K562 (cell line): ENCODE measurements around the gene TAS1R3. TPM values are rescaled to one million over a fixed set of nuclear protein-coding genes. Genes with fewer than 3 reads are reported as not detected.

Experiments used
- ATAC-seq: fragments of 200-7000 bp; cut with Tn5 transposase; 3 replicates; pipeline ENCODE4 v1.9.1; 2020; ENCODE audit warnings: moderate library complexity
- BruUV-seq: library from RNA; stranded (reverse); fragments of 400-500 nt; replicated peaks from 2 replicates; lab custom pipeline; 2021; lab: Mats Ljungman, UMichigan
- CTCF ChIA-PET: fragments of 300-600 bp; formaldehyde crosslinking; extraction: SDS; loops from one replicate; lab custom pipeline; 2021; ENCODE audit warnings: low intra/inter-chr PET ratio; lab: Yijun Ruan, JAX
- POLR2A ChIA-PET: fragments of 300-600, 350-650 bp; sonication (Branson Sonifier 250); formaldehyde crosslinking; extraction: SDS; loops from one replicate; lab custom pipeline; 2021; ENCODE audit warnings: antibody characterized with exemption, inconsistent platforms; lab: Yijun Ruan, JAX
- DNase-seq, 4 experiments: peaks; one replicate each; pipeline versions ENCODE4 v3.0.0 to v3.0.0-alpha.2; 2011 to 2018; ENCODE audit warnings: low spot score in 3 of 4, mixed read lengths in 3 of 4; ENCODE audit errors: extremely low read depth in 1 of 4
- FAIRE-seq: peaks from 2 replicates; lab custom pipeline; 2011; peaks lifted over from hg19 to GRCh38; lab: Jason Lieb, UNC
- H2AFZ ChIP-seq: 2 replicates; pipeline ENCODE4 v1.6.0; 2011; ENCODE audit warnings: low read depth, low read length, control low read depth, inconsistent platforms
- H3K27ac ChIP-seq: fragments of 200-600 bp; 3 replicates; pipeline ENCODE4 v1.8.0; 2011; ENCODE audit warnings: low read depth, mild to moderate bottlenecking, control low read depth, inconsistent platforms, low read length, moderate library complexity, mixed read lengths; ENCODE audit errors: extremely low read depth
- H3K27me3 ChIP-seq, 2 experiments: fragments of 300-600 bp in 1 of 2; 2 replicates in 1 of 2; 3 replicates in 1 of 2; pipeline versions ENCODE4 v1.6.0 to v1.8.0; 2011; ENCODE audit warnings: inconsistent platforms in 2 of 2, low read length in 2 of 2, mild to moderate bottlenecking in 1 of 2, mixed read lengths in 1 of 2, moderate library complexity in 1 of 2; ENCODE audit not compliant: control insufficient read depth in 2 of 2, insufficient read depth in 2 of 2
- H3K36me3 ChIP-seq: fragments of 300-600 bp; 3 replicates; pipeline ENCODE4 v1.8.0; 2011; ENCODE audit warnings: mild to moderate bottlenecking, low read length, inconsistent platforms; ENCODE audit not compliant: control insufficient read depth, insufficient read depth
- H3K4me1 ChIP-seq, 2 experiments: fragments of 200-600 bp in 1 of 2; replicated peaks in 1 of 2; 2 replicates in 1 of 2; 3 replicates in 1 of 2; pipeline versions ENCODE4 v1.5.1 to v1.8.0; 2011; ENCODE audit warnings: inconsistent platforms in 2 of 2, low read length in 2 of 2, mild to moderate bottlenecking in 1 of 2, mixed read lengths in 1 of 2, moderate library complexity in 1 of 2; ENCODE audit not compliant: control insufficient read depth in 2 of 2, insufficient read depth in 2 of 2
- H3K4me2 ChIP-seq: 2 replicates; pipeline ENCODE4 v1.6.1; 2011; ENCODE audit warnings: low read length, control low read depth, inconsistent platforms, mixed read lengths; ENCODE audit not compliant: insufficient read depth
- H3K4me3 ChIP-seq: fragments of 200-600 bp; sonication (generic), shearing (Covaris generic); 2 replicates; pipeline ENCODE4 v1.5.1; 2016; ENCODE audit warnings: control low read depth, inconsistent platforms
- H3K79me2 ChIP-seq: fragments of 200-600 bp; 3 replicates; pipeline ENCODE4 v1.8.0; 2011; ENCODE audit warnings: low read length, inconsistent platforms; ENCODE audit not compliant: control insufficient read depth, insufficient read depth
- H3K9ac ChIP-seq, 2 experiments: 2 replicates each; pipeline versions ENCODE4 v1.6.0 to v1.6.1; 2011; ENCODE audit warnings: low read depth in 2 of 2, low read length in 2 of 2, control low read depth in 1 of 2, inconsistent platforms in 1 of 2, mild to moderate bottlenecking in 1 of 2, mixed read lengths in 1 of 2; ENCODE audit not compliant: insufficient read depth in 1 of 2
- H3K9me1 ChIP-seq: one replicate; pipeline ENCODE4 v1.6.0; 2011; ENCODE audit warnings: inconsistent platforms, mild to moderate bottlenecking, low read length, moderate library complexity; ENCODE audit not compliant: control insufficient read depth, insufficient read depth
- H3K9me3 ChIP-seq: replicated peaks from 2 replicates; pipeline ENCODE4 v1.5.1; 2011; ENCODE audit warnings: low read depth, low read length, inconsistent platforms; ENCODE audit not compliant: control insufficient read depth, insufficient read depth
- H4K20me1 ChIP-seq: replicated peaks from 2 replicates; pipeline ENCODE4 v1.6.1; 2011; ENCODE audit warnings: low read length, inconsistent platforms, mixed read lengths; ENCODE audit not compliant: control insufficient read depth, insufficient read depth
- ATF7 ChIP-seq: fragments of 450-650 bp; IDR thresholded peaks from 2 replicates; pipeline ENCODE4 v1.7.1; 2014; ENCODE audit warnings: mild to moderate bottlenecking, moderate library complexity
- ETV1 ChIP-seq: fragments of 450-650 bp; conservative IDR thresholded peaks from 2 replicates; pipeline ENCODE4 v1.6.1; 2016; ENCODE audit warnings: missing genetic modification characterization, control low read depth, low read depth, missing compliant biosample characterization
- GABPA ChIP-seq: fragments of 200-800 bp; sonication (Bioruptor generic); conservative IDR thresholded peaks from 2 replicates; pipeline ENCODE4 v1.6.1; 2016; ENCODE audit warnings: low read depth, missing genetic modification characterization, missing compliant biosample characterization
- NFIC ChIP-seq: fragments of 450-650 bp; IDR thresholded peaks from 2 replicates; pipeline ENCODE4 v1.6.1; 2017; ENCODE audit warnings: mild to moderate bottlenecking, inconsistent platforms
- SMARCA4 ChIP-seq: fragments of 450-650 bp; IDR thresholded peaks from 2 replicates; pipeline ENCODE4 v1.6.1; 2016
- SMARCE1 ChIP-seq: fragments of 450-650 bp; IDR thresholded peaks from 2 replicates; pipeline ENCODE4 v1.7.1; 2016; ENCODE audit warnings: mild to moderate bottlenecking
- TEAD1 ChIP-seq, 2 experiments: fragments of 450-650 bp in 1 of 2; sonication (generic) in 1 of 2; formaldehyde crosslinking; IDR thresholded peaks; 2 replicates each; pipeline versions ENCODE4 v1.4.0 to v1.8.0; 2020 to 2022; ENCODE audit warnings: mild to moderate bottlenecking in 2 of 2, missing genetic modification reagents in 1 of 2
- TRIM24 ChIP-seq, 2 experiments: fragments of 450-650 bp; IDR thresholded peaks; 2 replicates each; pipeline ENCODE4 v1.6.1; 2016
- ZBED1 ChIP-seq: IDR thresholded peaks from 2 replicates; pipeline ENCODE4 v1.6.1; 2014
- ZHX1 ChIP-seq: fragments of 150-350 bp; conservative IDR thresholded peaks from 2 replicates; pipeline ENCODE4 v1.6.1; 2014; ENCODE audit warnings: low read length
- ZNF174 ChIP-seq: fragments of 250-450 bp; sonication (Bioruptor Pico); IDR thresholded peaks from 2 replicates; pipeline ENCODE4 v1.4.0; 2020; ENCODE audit warnings: mild to moderate bottlenecking
- WGBS: fragments of 100-300 bp; shearing (Covaris generic); methylation state at CpG from one replicate; pipeline ENCODE4 v1.1.6; 2016; ENCODE audit warnings: low coverage, mixed read lengths; ENCODE audit not compliant: insufficient coverage; ENCODE audit errors: missing lambda C conversion rate; 5-methylcytosine and 5-hydroxymethylcytosine counted together
- in situ Hi-C: fragments of 300-500 bp; cut with MboI; formaldehyde crosslinking; loops from 4 replicates; pipeline ENCODE4 v1.15.0; 2018; ENCODE audit warnings: inconsistent platforms, mixed read lengths
- intact Hi-C: fragments of 100-400 bp; cut with micrococcal nuclease; formaldehyde crosslinking; loops from 2 replicates; pipeline ENCODE4 v1.14.2; 2022
- polyA plus RNA-seq, 8 experiments: library from polyadenylated mRNA; depleted of rRNA in 4 of 8; stranded (reverse) in 5 of 8; unstranded in 3 of 8; fragments of >200 nt; fragmentation: Nextera tagmentation in 2 of 8; fragmentation: Illumina TruSeq in 1 of 8; extraction: Ambion mirVana in 2 of 8; extraction: Trizol in 1 of 8; gene quantifications; 2 replicates each; pipeline versions ENCODE4 v1.2.1 to v1.2.3, GENCODE V29; 2011 to 2014; ENCODE audit warnings: inconsistent platforms in 1 of 8, missing spikeins in 1 of 8
- total RNA-seq, 7 experiments: library from RNA; depleted of rRNA in 6 of 7; stranded (reverse); fragments of >200 nt in 6 of 7; fragmentation: Illumina TruSeq in 2 of 7; extraction: Trizol in 2 of 7; gene quantifications; 2 replicates each; pipeline versions ENCODE4 v1.2.1 to v1.2.3, GENCODE V29; 2011 to 2021; ENCODE audit warnings: low replicate concordance in 1 of 7
- TF ChIP-seq, protein P1 (sequence below): fragments of 450-650 bp; IDR thresholded peaks from 2 replicates; pipeline ENCODE4 v1.6.1; 2016; ENCODE audit warnings: borderline replicate concordance
- TF ChIP-seq, protein P2 (sequence below), 2 experiments: IDR thresholded peaks in 1 of 2; conservative IDR thresholded peaks in 1 of 2; 2 replicates each; pipeline ENCODE4 v1.6.1; 2016; ENCODE audit warnings: low read depth in 2 of 2, mild to moderate bottlenecking in 1 of 2, missing compliant biosample characterization in 1 of 2, missing genetic modification characterization in 1 of 2, moderate library complexity in 1 of 2

The TAS1R3 gene
- total and polyA plus RNA-seq, 9 of the 15 experiments (the other 6 are each of a cell fraction or from before 2014, with no cell fraction given): 0.07 to 0.13 TPM; not detected in 7

DNA sequence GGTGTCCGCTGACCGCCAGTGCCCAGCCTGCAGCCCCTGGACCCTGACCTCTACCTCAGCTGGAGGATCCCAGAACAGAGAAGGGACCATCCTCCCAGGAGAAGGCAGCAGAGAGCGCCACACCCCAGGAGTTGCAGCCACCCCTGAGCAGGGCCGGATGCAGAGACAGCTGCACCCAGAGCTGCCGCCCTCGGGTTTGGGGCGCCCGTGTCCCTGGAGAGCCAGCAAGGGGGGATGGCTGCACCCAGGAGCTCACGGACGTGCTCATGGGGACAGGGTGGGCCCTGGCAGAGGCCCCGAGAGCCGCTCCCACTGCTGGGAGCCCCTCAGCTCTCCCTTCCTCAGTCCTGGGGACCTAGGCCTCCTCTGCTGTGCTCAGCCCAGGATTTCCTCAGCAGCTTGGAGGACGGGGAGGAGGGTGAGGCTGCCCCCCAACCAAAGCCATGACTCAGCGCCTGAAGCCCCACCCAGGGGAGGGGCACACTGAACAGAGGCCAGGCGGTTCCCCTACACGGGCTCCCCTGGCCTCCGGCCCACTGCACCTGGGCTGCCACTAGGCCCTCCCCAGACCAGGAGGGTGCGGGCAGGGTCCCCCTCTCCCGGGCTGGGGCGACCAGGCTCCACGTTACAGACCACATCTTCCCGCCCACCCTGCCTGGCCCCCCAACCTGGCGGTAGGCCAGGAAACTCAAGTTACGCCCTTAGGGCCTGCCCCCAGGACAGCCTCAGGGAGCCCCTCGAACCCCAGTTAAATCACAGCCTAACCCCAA is 25.6 kb upstream of the TAS1R3 start:
- H3K4me3 ChIP-seq: peak overlapping the region; percentile 94
- peaks cover 18% of the 10 kb centered on the region for H3K36me3 ChIP-seq
- peak; percentile 74 for ATAC-seq
- peak overlapping the region; percentile 75 for H3K4me2 ChIP-seq
- intact Hi-C loops: loop anchor here (5.0 to 10.0 kb wide), 2 partner anchors 72 to 919 kb away; partner anchors contain the start of genes AURKAIP1 and SKI
- no TSS peak for BruUV-seq
- peaks cover 54% of the 10 kb centered on the region for H3K79me2 ChIP-seq
- 9% methylated on average over 24 of the region's 25 CpGs for WGBS
- H3K9me3 ChIP-seq: no peaks in the 10 kb centered on the region
- CTCF ChIA-PET: no interaction called here
- peak overlapping the region; percentile 62 for H3K27ac ChIP-seq
- peak overlapping the region; percentile 57 to 97 for H3K9ac ChIP-seq
- peaks cover 41 to 89% of the 10 kb centered on the region in 2 experiments for H3K4me1 ChIP-seq
- H3K27me3 ChIP-seq: no peaks in the 10 kb centered on the region
- H3K9me1 ChIP-seq: peaks cover 7% of the 10 kb centered on the region
- peak; percentile 93 for FAIRE-seq
- H2AFZ ChIP-seq: peak overlapping the region; percentile 61; the same call in 1 of the 2 replicates
- peaks cover 24% of the 10 kb centered on the region; the same call in 1 of the 2 replicates for H4K20me1 ChIP-seq
- POLR2A ChIA-PET: interaction anchor here (0.6 to 1.4 kb wide), 5 partner anchors 9 to 278 kb away, joined by 3 to 7 read pairs (median 3); no protein-coding TSS in a partner anchor
- in situ Hi-C loops: no loop called here
- DNase-seq: peak; percentile 82 to 97 (median 88)
- TF ChIP-seq SMARCE1 (peak; percentile 54; the same call in 1 of the 2 replicates), ZBED1 (no peak), TEAD1 (CRISPR knock-in tag; IDR thresholded peaks at IDR 0.05) (0 out of 4 replicates have a peak, but pooled peaks of 1 of the 2 experiments have one; percentile 51), TRIM24 (IDR thresholded peaks at IDR 0.05) (no peak), NFIC (peak; percentile 94), GABPA (0 out of 2 replicates have a peak, but pooled peaks have one; percentile 5), ZHX1 (no peak), ZNF174 (CRISPR knock-in tag) (no peak), ATF7 (peak; percentile 28; the same call in 1 of the 2 replicates), ETV1 (tag) (0 out of 2 replicates have a peak, but pooled peaks have one; percentile 47), SMARCA4 (0 out of 2 replicates have a peak, but pooled peaks have one; percentile 19)
- TF ChIP-seq, protein P1, sequence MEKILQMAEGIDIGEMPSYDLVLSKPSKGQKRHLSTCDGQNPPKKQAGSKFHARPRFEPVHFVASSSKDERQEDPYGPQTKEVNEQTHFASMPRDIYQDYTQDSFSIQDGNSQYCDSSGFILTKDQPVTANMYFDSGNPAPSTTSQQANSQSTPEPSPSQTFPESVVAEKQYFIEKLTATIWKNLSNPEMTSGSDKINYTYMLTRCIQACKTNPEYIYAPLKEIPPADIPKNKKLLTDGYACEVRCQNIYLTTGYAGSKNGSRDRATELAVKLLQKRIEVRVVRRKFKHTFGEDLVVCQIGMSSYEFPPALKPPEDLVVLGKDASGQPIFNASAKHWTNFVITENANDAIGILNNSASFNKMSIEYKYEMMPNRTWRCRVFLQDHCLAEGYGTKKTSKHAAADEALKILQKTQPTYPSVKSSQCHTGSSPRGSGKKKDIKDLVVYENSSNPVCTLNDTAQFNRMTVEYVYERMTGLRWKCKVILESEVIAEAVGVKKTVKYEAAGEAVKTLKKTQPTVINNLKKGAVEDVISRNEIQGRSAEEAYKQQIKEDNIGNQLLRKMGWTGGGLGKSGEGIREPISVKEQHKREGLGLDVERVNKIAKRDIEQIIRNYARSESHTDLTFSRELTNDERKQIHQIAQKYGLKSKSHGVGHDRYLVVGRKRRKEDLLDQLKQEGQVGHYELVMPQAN: no peak
- TF ChIP-seq, protein P2, sequence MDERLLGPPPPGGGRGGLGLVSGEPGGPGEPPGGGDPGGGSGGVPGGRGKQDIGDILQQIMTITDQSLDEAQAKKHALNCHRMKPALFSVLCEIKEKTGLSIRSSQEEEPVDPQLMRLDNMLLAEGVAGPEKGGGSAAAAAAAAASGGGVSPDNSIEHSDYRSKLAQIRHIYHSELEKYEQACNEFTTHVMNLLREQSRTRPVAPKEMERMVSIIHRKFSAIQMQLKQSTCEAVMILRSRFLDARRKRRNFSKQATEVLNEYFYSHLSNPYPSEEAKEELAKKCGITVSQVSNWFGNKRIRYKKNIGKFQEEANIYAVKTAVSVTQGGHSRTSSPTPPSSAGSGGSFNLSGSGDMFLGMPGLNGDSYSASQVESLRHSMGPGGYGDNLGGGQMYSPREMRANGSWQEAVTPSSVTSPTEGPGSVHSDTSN (CRISPR knock-in tag; IDR thresholded peaks at IDR 0.05; ENCODE audit: low read depth): no peak
- TF ChIP-seq, protein P2 (tag; conservative IDR thresholded peaks at IDR 0.05; ENCODE audit: low read depth): no peak
